Testis (tissue), 2 donors: ENCODE measurements around the gene PPM1H.

Source experiments
- CTCF ChIP-seq, 3 experiments: fragments of 450-650 bp in 2 of 3; fragments of 200-600 bp in 1 of 3; sonication (generic) in 1 of 3; IDR thresholded peaks; one replicate each; pipeline ENCODE4 v1.5.1; 2016 to 2019; ENCODE audit warnings: antibody characterized with exemption in 3 of 3, mild to moderate bottlenecking in 2 of 3, moderate library complexity in 1 of 3
- POLR2A ChIP-seq: fragments of 450-650 bp; IDR thresholded peaks from one replicate; pipeline ENCODE4 v1.6.1; 2017; ENCODE audit warnings: antibody characterized with exemption, mild to moderate bottlenecking, moderate library complexity

- TF ChIP-seq CTCF (IDR thresholded peaks at IDR 0.05), result no peak
- TF ChIP-seq POLR2A, result no peak
Measured at GRCh38 chr12:62676521-62677307, 258.2 kb downstream of the PPM1H start.
